H1 (cell line): ENCODE measurements around the gene ZBTB25. TPM values are rescaled to one million over a fixed set of nuclear protein-coding genes. Genes with fewer than 3 reads are reported as not detected.

ENCODE experiments used
- CTCF ChIA-PET: fragments of 300-600 bp; sonication (Branson Sonifier 250); formaldehyde crosslinking; loops from one replicate; lab custom pipeline; 2021; ENCODE audit not compliant: partially characterized antibody; lab: Charles Lee
- POLR2A ChIA-PET: fragments of 300-600 bp; sonication (Branson Sonifier 250); formaldehyde crosslinking; loops from one replicate; lab custom pipeline; 2021; ENCODE audit warnings: inconsistent platforms; ENCODE audit not compliant: partially characterized antibody; lab: Charles Lee
- DNase-seq, 2 experiments: peaks; one replicate each; pipeline versions ENCODE4 v3.0.0 to v3.0.0-alpha.2; 2010 to 2022; ENCODE audit warnings: low spot score in 2 of 2, low read depth in 1 of 2, mixed read lengths in 1 of 2
- FAIRE-seq: peaks from 2 replicates; lab custom pipeline; 2011; peaks lifted over from hg19 to GRCh38; lab: Jason Lieb, UNC
- H2AFZ ChIP-seq: 2 replicates; pipeline ENCODE4 v1.8.1; 2012; ENCODE audit warnings: low read length, inconsistent platforms
- H2AK5ac ChIP-seq: 2 replicates; pipeline ENCODE4 v1.6.1; 2013; ENCODE audit warnings: low read depth, low read length
- H2BK120ac ChIP-seq: replicated peaks from 2 replicates; pipeline ENCODE3; 2013; ENCODE audit warnings: low read depth, low read length, inconsistent platforms
- H2BK12ac ChIP-seq: 2 replicates; pipeline ENCODE4 v1.6.1; 2013; ENCODE audit warnings: low read depth, low read length
- H2BK15ac ChIP-seq: 2 replicates; pipeline ENCODE4 v1.6.1; 2013; ENCODE audit warnings: low read length
- H2BK20ac ChIP-seq: 2 replicates; pipeline ENCODE4 v1.6.1; 2013; ENCODE audit warnings: low read length
- H2BK5ac ChIP-seq: 2 replicates; pipeline ENCODE4 v1.6.1; 2013; ENCODE audit warnings: low read depth, low read length
- H3K14ac ChIP-seq: 2 replicates; pipeline ENCODE4 v1.6.1; 2013; ENCODE audit warnings: inconsistent platforms; ENCODE audit not compliant: insufficient read length
- H3K18ac ChIP-seq: 2 replicates; pipeline ENCODE4 v1.6.1; 2013; ENCODE audit warnings: low read length; ENCODE audit errors: extremely low read depth
- H3K23ac ChIP-seq: 2 replicates; pipeline ENCODE4 v1.6.1; 2013; ENCODE audit warnings: inconsistent platforms; ENCODE audit not compliant: insufficient read length
- H3K23me2 ChIP-seq: 2 replicates; pipeline ENCODE4 v1.6.1; 2013; ENCODE audit warnings: low read depth, low read length
- H3K27ac ChIP-seq: 2 replicates; pipeline ENCODE4 v1.6.1; 2011; ENCODE audit warnings: low read depth, low read length, inconsistent platforms
- H3K27me3 ChIP-seq, 4 experiments: replicated peaks in 1 of 4; 1 replicate in 1 of 4; 2 replicates in 3 of 4; pipeline versions ENCODE4 v1.6.1 to v1.8.1; 2011 to 2013; ENCODE audit warnings: low read length in 3 of 4, mild to moderate bottlenecking in 3 of 4, inconsistent platforms in 2 of 4, mixed read lengths in 2 of 4, moderate library complexity in 1 of 4; ENCODE audit not compliant: control insufficient read depth in 3 of 4, insufficient read depth in 3 of 4; ENCODE audit errors: extremely low read depth in 1 of 4
- H3K36me3 ChIP-seq, 4 experiments: 2 replicates each; pipeline versions ENCODE4 v1.6.1 to v1.8.1; 2011 to 2013; ENCODE audit warnings: mild to moderate bottlenecking in 4 of 4, low read length in 3 of 4, moderate library complexity in 2 of 4, control low read depth in 1 of 4, inconsistent platforms in 1 of 4; ENCODE audit not compliant: insufficient read depth in 4 of 4, control insufficient read depth in 2 of 4
- H3K4ac ChIP-seq: replicated peaks from 2 replicates; pipeline ENCODE3; 2013; ENCODE audit warnings: low read length, low read depth, mixed read lengths, inconsistent platforms; ENCODE audit not compliant: insufficient read length
- H3K4me1 ChIP-seq, 4 experiments: replicated peaks in 1 of 4; 1 replicate in 1 of 4; 2 replicates in 3 of 4; pipeline versions ENCODE4 v1.6.1 to v1.8.1; 2011 to 2013; ENCODE audit warnings: low read length in 3 of 4, inconsistent platforms in 2 of 4, mixed read lengths in 1 of 4; ENCODE audit not compliant: insufficient read depth in 4 of 4, control insufficient read depth in 3 of 4
- H3K4me2 ChIP-seq, 2 experiments: 2 replicates each; pipeline versions ENCODE4 v1.6.1 to v1.8.1; 2011 to 2013; ENCODE audit warnings: low read depth in 2 of 2, low read length in 2 of 2, control low read depth in 1 of 2, inconsistent platforms in 1 of 2, mild to moderate bottlenecking in 1 of 2; ENCODE audit not compliant: insufficient read depth in 1 of 2
- H3K4me3 ChIP-seq, 4 experiments: fragments of 200-600, 300-600 bp in 1 of 4; sonication (generic), shearing (Covaris generic), sonication (Bioruptor Twin) in 1 of 4; 2 replicates each; pipeline versions ENCODE4 v1.5.1 to v1.8.1; 2011 to 2016; ENCODE audit warnings: low read length in 4 of 4, low read depth in 3 of 4, control low read depth in 2 of 4, inconsistent platforms in 2 of 4, mild to moderate bottlenecking in 2 of 4, mixed read lengths in 1 of 4, moderate library complexity in 1 of 4; ENCODE audit not compliant: insufficient read depth in 2 of 4; ENCODE audit errors: extremely low read depth in 1 of 4
- H3K56ac ChIP-seq: replicated peaks from 2 replicates; pipeline ENCODE3; 2013; ENCODE audit warnings: low read depth, mild to moderate bottlenecking, mixed read lengths, low read length, inconsistent platforms; ENCODE audit not compliant: insufficient read length
- H3K79me1 ChIP-seq: 2 replicates; pipeline ENCODE4 v1.6.1; 2013; ENCODE audit warnings: low read depth, low read length, control low read depth
- H3K79me2 ChIP-seq, 2 experiments: 2 replicates each; pipeline versions ENCODE4 v1.6.1 to v1.8.1; 2012 to 2013; ENCODE audit warnings: low read length in 2 of 2, mild to moderate bottlenecking in 2 of 2, inconsistent platforms in 1 of 2; ENCODE audit not compliant: insufficient read depth in 2 of 2, control insufficient read depth in 1 of 2
- H3K9ac ChIP-seq, 4 experiments: replicated peaks in 1 of 4; 1 replicate in 1 of 4; 2 replicates in 3 of 4; pipeline versions ENCODE4 v1.6.1 to v1.8.1; 2011 to 2013; ENCODE audit warnings: low read depth in 3 of 4, low read length in 3 of 4, control low read depth in 2 of 4, mild to moderate bottlenecking in 2 of 4, moderate library complexity in 2 of 4, inconsistent platforms in 1 of 4; ENCODE audit errors: extremely low read depth in 1 of 4
- H3K9me3 ChIP-seq, 2 experiments: 2 replicates each; pipeline versions ENCODE4 v1.6.1 to v1.8.1; 2012 to 2013; ENCODE audit warnings: mild to moderate bottlenecking in 2 of 2, moderate library complexity in 2 of 2, control low read depth in 1 of 2, inconsistent platforms in 1 of 2, low read depth in 1 of 2, low read length in 1 of 2, mixed read lengths in 1 of 2; ENCODE audit not compliant: insufficient read depth in 2 of 2
- H4K20me1 ChIP-seq, 2 experiments: replicated peaks in 1 of 2; 2 replicates each; pipeline versions ENCODE3 to v1.8.1; 2011 to 2013; ENCODE audit warnings: inconsistent platforms in 2 of 2, low read length in 2 of 2, mild to moderate bottlenecking in 1 of 2; ENCODE audit not compliant: insufficient read depth in 2 of 2, control insufficient read depth in 1 of 2
- H4K5ac ChIP-seq: 2 replicates; pipeline ENCODE4 v1.6.1; 2013; ENCODE audit warnings: low read length, low read depth, mixed read lengths, inconsistent platforms; ENCODE audit not compliant: insufficient read length
- H4K8ac ChIP-seq: 2 replicates; pipeline ENCODE4 v1.8.0; 2013; ENCODE audit warnings: mild to moderate bottlenecking, moderate library complexity, low read length, inconsistent platforms; ENCODE audit not compliant: insufficient read depth; ENCODE audit errors: extremely low read depth
- H4K91ac ChIP-seq: replicated peaks from 2 replicates; pipeline ENCODE3; 2013; ENCODE audit warnings: low read length, mixed read lengths, inconsistent platforms; ENCODE audit not compliant: insufficient read length
- ATF3 ChIP-seq: IDR thresholded peaks from 2 replicates; pipeline ENCODE4 v1.6.1; 2011; ENCODE audit warnings: low read depth, mild to moderate bottlenecking, low read length; ENCODE audit not compliant: insufficient read depth
- BRCA1 ChIP-seq: IDR thresholded peaks from 2 replicates; pipeline ENCODE4 v1.6.1; 2012; ENCODE audit warnings: low read depth, low read length, improper control_type of control experiment
- CBX5 ChIP-seq: fragments of 300-800, 300-1000 bp; sonication (generic); IDR thresholded peaks from 2 replicates; pipeline ENCODE4 v1.7.1; 2016; ENCODE audit warnings: antibody characterized with exemption, low read length, low read depth
- FOSL1 ChIP-seq: IDR thresholded peaks from 2 replicates; pipeline ENCODE4 v1.6.1; 2011; ENCODE audit warnings: mild to moderate bottlenecking, low read depth, low read length, moderate library complexity; ENCODE audit not compliant: insufficient read depth
- HDAC2 ChIP-seq, 2 experiments: fragments of 300-600 bp in 1 of 2; sonication (generic) in 1 of 2; IDR thresholded peaks; 2 replicates each; pipeline ENCODE4 v1.6.1; 2011 to 2012; ENCODE audit warnings: low read depth in 2 of 2, low read length in 2 of 2, mild to moderate bottlenecking in 2 of 2, moderate library complexity in 2 of 2, borderline replicate concordance in 1 of 2, inconsistent platforms in 1 of 2
- KDM1A ChIP-seq: fragments of 200-600, 300-600 bp; sonication (generic); IDR thresholded peaks from 2 replicates; pipeline ENCODE4 v1.7.1; 2016; ENCODE audit warnings: mild to moderate bottlenecking, low read length, borderline replicate concordance
- RNF2 ChIP-seq: fragments of 200-900, 300-1000 bp; sonication (generic); IDR thresholded peaks from 2 replicates; pipeline ENCODE4 v1.7.1; 2016; ENCODE audit warnings: borderline replicate concordance, low read depth, mild to moderate bottlenecking, antibody characterized with exemption, low read length; ENCODE audit not compliant: poor library complexity, severe bottlenecking; ENCODE audit errors: missing control alignments
- SAP30 ChIP-seq: fragments of 300-600 bp; sonication (generic); IDR thresholded peaks from 2 replicates; pipeline ENCODE4 v1.7.1; 2012; ENCODE audit warnings: low read length, moderate library complexity, mild to moderate bottlenecking, inconsistent platforms; ENCODE audit not compliant: insufficient read depth, insufficient replicate concordance
- SIN3A ChIP-seq, 2 experiments: IDR thresholded peaks in 1 of 2; conservative IDR thresholded peaks in 1 of 2; 2 replicates each; pipeline ENCODE4 v1.6.1; 2011 to 2012; ENCODE audit warnings: low read length in 2 of 2, improper control_type of control experiment in 1 of 2, low read depth in 1 of 2, mild to moderate bottlenecking in 1 of 2
- SP2 ChIP-seq: IDR thresholded peaks from 2 replicates; pipeline ENCODE4 v1.6.1; 2012; ENCODE audit warnings: mild to moderate bottlenecking, low read length, inconsistent platforms
- YY1 ChIP-seq: IDR thresholded peaks from 2 replicates; pipeline ENCODE4 v1.6.1; 2011; ENCODE audit warnings: low read depth, mild to moderate bottlenecking, low read length
- ZNF274 ChIP-seq: IDR thresholded peaks from 2 replicates; pipeline ENCODE4 v1.7.0; 2012; ENCODE audit warnings: low read length, borderline replicate concordance; ENCODE audit errors: extremely low read depth
- WGBS, 2 experiments: shearing (Covaris generic) in 1 of 2; methylation state at CpG; one replicate each; pipeline versions ENCODE4 v1.1.6 to v1.1.7; 2013 to 2015; ENCODE audit warnings: low lambda C conversion rate in 2 of 2, mixed read lengths in 2 of 2, inconsistent platforms in 1 of 2, low coverage in 1 of 2, missing lambda C conversion rate in 1 of 2; ENCODE audit not compliant: insufficient replicate concordance in 2 of 2, insufficient coverage in 1 of 2, insufficient read length in 1 of 2; ENCODE audit errors: extremely low coverage in 1 of 2, missing lambda C conversion rate in 1 of 2; 5-methylcytosine and 5-hydroxymethylcytosine counted together
- polyA plus RNA-seq, 7 experiments: library from polyadenylated mRNA; depleted of rRNA in 3 of 7; stranded (reverse) in 5 of 7; unstranded in 2 of 7; fragments of >200 nt in 5 of 7; fragments of 200-250 nt in 2 of 7; gene quantifications; 1 replicate in 5 of 7; 2 replicates in 1 of 7; 4 replicates in 1 of 7; pipeline versions ENCODE4 v1.2.1 to v1.2.3, GENCODE V29; 2011 to 2013; ENCODE audit warnings: missing spikeins in 2 of 7, mixed read lengths in 2 of 7
- total RNA-seq: library from RNA; stranded (reverse); fragmentation: NEBNext Ultra II Directional; extraction: Animal tissue kit (Norgen Biotek cat#: 25700); gene quantifications from 2 replicates; pipeline ENCODE4 v1.2.1, GENCODE V29; 2021

The ZBTB25 gene
- total and polyA plus RNA-seq, 2 of the 8 experiments (the other 6 are each of a cell fraction or from before 2014, with no cell fraction given) = 5.4 to 11.4 TPM

GRCh38 chr14:64405295-64405694, 98.3 kb downstream of the ZBTB25 start:
- 93% methylated on average over 4 of the region's 4 CpGs; no CpG with 5 or more reads in 1 of the 2 experiments for WGBS, 2 experiments
- ChIA-PET CTCF (interaction anchor here (0.6 to 2.8 kb wide), 5 partner anchors 9 to 67 kb away, joined by 3 to 12 read pairs (median 5); no protein-coding TSS in a partner anchor), POLR2A (interaction anchor here (0.5 to 2.6 kb wide), 5 partner anchors 8 to 18 kb away, joined by 3 to 19 read pairs (median 4); no protein-coding TSS in a partner anchor)
- H4K20me1 ChIP-seq = peaks cover 0 to 3% of the 10 kb centered on the region in 2 experiments
- no peak overlapping the region for H3K9ac ChIP-seq
- H3K23ac ChIP-seq = no peak overlapping the region
- FAIRE-seq (no peak), DNase-seq (no peak)
- H2BK12ac ChIP-seq = no peak overlapping the region
- no peaks in the 10 kb centered on the region for H3K9me3 ChIP-seq
- H2AK5ac ChIP-seq = no peak overlapping the region
- peaks cover 5 to 48% (median 24%) of the 10 kb centered on the region in 4 experiments for H3K36me3 ChIP-seq
- no peak overlapping the region for H3K4me3 ChIP-seq
- no peak overlapping the region for H3K27ac ChIP-seq
- no peak overlapping the region for H3K4ac ChIP-seq
- no peak overlapping the region for H4K8ac ChIP-seq
- H3K14ac ChIP-seq = no peak overlapping the region
- H3K18ac ChIP-seq = no peak overlapping the region
- no peak overlapping the region for H4K91ac ChIP-seq
- H3K4me1 ChIP-seq = peaks cover 0 to 3% (median 0%) of the 10 kb centered on the region in 4 experiments; a peak in 2 of 7 replicates
- H3K27me3 ChIP-seq = no peaks in the 10 kb centered on the region
- H2BK5ac ChIP-seq = no peak overlapping the region
- H2BK15ac ChIP-seq = no peak overlapping the region
- no peak overlapping the region for H2AFZ ChIP-seq
- no peak overlapping the region for H2BK20ac ChIP-seq
- no peak overlapping the region for H4K5ac ChIP-seq
- no peak overlapping the region for H2BK120ac ChIP-seq
- no peak overlapping the region for H3K56ac ChIP-seq
- H3K23me2 ChIP-seq = no peaks in the 10 kb centered on the region
- H3K79me2 ChIP-seq = peaks cover 0 to 85% of the 10 kb centered on the region in 2 experiments; a peak in 3 of 4 replicates
- no peak overlapping the region for H3K4me2 ChIP-seq
- H3K79me1 ChIP-seq = peaks cover 2% of the 10 kb centered on the region; the same call in 1 of the 2 replicates
- TF ChIP-seq ZNF274 (no peak), SP2 (no peak), CBX5 (no peak), FOSL1 (no peak), KDM1A (no peak), YY1 (no peak), SAP30 (no peak), RNF2 (no peak), SIN3A (conservative IDR thresholded peaks at IDR 0.05 in 1 of 2, IDR thresholded peaks at IDR 0.05 in 1 of 2; ENCODE audit: low read depth in 1 of 2, low read length in 2 of 2) (no peak), HDAC2 (IDR thresholded peaks at IDR 0.05; ENCODE audit: borderline replicate concordance in 1 of 2, low read depth in 2 of 2, low read length in 2 of 2) (no peak), ATF3 (no peak), BRCA1 (no peak)
